Left forelimb (tissue), 1 donor: ENCODE results near the gene RPS6KA2.
"Not testable (repeated sequence)": the region's sequence is repeated elsewhere in the genome, so short reads cannot be mapped to it uniquely, and the experiment has no call there.

Experiments used
- DNase-seq: peaks from one replicate; pipeline ENCODE4 v3.0.0-alpha.2; 2018; ENCODE audit warnings: low spot score

The RPS6KA2 gene

DNA sequence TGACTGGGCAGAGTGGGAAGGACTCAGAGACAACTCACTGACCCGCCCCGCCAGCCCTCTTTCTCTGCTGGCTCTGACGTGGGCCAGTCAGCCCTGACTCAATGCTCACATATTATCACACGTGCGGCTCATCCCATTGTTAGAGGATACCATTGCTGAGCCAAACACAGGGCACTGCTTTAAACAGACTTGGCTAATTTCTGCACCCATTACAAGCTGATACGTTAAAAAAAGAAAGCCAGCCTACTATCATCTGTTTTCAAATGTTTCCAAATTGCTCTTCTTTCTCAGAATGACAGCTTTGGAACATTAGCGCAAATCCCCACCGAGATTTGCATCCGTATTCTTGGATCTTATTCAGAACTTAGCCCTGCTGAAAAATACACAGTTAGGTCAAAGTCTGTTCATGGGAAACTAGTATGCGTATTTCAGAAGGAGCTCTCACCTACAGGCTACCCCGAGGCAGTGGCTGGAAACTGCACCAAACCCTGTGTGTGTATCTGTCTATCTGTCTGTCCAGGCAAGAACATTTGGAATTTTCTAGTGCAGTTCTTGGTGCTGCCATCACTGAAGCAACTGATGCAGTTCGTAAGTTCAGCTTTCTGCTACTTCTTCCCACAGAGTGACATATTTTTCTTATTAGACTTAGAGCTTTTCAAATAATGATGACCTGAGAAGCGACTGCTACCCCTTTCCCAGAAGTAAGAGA is 73.3 kb downstream of the RPS6KA2 start:
- no peak for DNase-seq

DNA sequence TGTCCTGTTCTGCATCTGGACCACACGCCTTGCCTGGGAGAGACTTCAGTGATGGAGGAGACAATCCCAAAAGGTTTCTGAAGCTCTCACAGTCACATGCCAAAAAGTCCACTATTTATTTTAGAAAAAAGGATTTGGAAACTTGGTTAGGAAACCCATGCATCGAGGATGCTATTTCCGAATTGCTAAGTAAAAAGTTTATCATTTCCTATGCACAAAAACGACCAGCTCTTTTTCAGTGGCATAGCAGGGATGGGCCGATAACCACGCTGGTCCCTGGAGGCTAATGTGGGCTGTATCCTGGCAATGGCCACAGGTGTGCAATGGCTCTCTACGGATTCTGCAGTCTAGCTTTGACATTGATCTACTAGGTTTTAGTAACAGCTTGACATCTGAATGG is 74.5 kb downstream of the RPS6KA2 start:
- DNase-seq, result no peak

DNA sequence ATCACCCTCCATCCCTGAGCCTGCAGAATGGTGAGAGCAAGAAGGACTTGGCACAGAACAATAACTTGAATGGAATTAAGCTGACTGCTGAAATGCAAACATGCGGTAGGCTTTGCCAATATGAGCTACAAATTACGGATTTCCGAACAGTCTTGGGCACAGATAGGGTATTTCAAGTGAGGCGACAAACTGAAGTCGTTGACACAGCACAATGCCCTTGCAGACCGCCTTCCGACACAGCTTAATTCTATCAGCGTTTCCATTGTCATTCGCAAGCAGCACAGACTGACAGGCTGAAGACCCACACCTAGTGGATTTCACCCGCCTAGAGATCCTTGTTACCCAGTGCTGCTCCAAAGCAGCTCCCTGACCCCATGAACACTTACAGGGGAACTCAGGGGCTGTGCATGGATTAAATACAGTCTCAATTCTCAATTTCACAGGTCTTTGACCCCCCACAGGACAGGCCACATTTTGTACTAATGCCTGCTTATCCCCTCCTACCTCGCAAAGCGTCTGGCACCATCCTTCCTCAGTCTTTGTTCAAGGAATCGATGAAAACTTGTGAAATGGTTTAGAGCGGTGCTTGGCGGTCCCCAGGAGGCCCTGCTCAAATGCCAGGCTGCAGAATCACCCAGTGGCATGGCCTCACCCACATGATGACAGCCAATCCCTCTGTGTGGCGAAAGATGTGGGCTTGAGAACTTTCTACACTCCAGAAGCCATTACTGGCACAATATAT is 75.1 kb downstream of the RPS6KA2 start:
- no peak for DNase-seq

DNA sequence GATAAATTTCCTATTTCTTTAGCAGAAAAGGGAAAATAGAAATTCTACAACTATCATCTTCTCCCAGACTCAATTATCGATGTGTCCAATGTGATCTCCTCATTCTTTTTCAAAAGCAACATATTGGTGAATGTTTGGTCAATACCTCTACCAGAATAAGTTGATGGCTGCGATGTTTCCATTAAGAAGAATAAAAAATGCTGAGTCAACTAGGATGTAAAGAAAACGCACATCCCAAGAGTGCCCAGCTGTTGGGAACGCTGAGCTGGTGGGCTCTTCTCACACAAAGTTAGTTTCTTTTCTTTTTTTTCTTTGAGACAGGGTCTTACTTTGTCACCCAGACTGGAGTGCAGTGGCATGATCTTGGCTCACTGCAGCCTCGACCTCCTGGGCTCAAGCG is 80.4 kb downstream of the RPS6KA2 start:
- DNase-seq, result no peak

DNA sequence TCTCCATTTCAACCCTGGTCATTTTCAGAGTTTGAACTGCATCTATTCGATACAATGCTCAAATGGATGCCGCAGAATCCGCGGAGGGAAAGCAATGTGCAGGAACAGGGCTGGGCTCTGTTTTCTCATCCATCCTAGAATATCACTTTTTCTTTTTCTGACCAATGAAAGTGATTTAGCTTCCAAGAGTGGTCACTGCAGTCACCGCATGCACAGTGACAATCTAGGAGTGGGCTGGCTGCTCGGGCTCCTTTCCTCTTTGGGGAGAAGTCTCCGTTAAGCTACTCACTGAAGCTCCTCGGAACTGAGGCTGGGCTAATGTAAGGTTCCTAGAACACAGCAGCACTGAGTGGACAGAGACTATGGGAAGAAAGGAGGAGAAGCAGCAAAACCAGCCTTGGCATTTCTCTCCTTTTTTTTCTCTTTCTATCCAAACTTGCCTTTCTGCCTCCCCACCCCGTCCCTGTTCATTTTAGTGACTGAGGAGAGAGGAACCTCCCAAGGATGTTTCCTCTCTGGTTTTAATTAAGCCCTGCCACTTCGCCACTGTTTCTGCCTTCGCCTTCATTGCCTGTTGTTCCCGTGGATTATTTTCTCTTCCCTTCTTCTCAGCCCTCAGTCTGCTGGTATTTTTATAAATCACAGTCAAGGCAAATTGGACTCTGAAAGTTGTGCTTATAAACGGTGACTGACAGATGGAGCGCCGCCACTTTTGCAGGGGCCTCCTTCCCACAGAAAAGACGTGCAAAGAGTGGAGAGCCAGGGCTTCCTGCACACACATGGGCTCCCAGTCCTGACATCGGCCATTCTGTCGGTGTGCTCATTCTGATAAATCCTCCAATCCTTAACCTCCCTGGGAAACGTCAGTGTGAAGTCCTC is 81.7 kb downstream of the RPS6KA2 start:
- no peak for DNase-seq

DNA sequence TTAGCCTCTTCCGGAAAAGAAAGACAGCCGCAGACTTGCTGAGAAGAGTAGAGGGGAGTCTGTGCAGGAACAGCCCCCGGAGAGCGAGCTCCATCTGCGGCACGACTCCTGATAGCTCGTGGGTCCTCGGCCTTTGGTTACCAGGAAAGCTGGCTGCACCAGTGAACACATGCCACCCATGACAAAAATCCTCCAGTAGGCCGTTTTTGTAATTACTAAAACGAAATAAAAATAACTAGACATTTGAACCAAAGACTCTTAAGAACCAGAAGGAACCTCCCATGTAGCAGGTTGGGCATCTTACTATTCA is 82.8 kb downstream of the RPS6KA2 start:
- DNase-seq, result no peak

DNA sequence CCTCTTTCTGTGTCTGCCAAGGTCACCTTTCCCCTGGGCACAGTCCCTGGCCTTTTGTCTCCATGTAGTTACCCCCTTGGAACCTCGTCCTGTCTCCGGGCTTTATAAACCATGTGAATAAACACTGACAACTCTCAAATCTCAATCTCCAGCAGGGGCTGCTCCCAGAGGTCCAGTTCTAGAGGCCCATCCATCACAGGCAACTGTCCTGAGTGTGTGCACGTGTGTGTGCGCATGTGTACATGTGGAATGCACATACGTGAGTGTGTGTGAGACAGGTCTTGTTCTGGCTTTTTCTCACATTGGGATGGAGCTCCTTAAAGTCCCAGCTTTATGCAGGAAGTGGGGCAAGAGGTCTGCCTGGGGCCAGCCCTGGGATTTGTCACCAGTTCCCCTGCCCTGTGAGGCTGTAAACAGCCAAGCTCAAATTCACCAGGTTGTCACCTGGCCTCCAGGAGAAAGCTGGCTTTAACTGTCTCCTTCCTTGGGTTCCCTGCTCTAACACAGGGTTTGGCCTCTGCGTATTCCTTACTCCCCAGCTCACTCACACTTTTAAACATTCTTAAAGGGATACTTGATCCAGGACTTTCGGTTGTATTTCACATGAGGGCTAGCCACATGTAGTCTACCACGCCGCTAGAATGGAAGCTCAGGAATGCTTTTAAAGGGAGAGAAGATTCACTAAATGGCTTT is 83.3 kb downstream of the RPS6KA2 start:
- no peak for DNase-seq

DNA sequence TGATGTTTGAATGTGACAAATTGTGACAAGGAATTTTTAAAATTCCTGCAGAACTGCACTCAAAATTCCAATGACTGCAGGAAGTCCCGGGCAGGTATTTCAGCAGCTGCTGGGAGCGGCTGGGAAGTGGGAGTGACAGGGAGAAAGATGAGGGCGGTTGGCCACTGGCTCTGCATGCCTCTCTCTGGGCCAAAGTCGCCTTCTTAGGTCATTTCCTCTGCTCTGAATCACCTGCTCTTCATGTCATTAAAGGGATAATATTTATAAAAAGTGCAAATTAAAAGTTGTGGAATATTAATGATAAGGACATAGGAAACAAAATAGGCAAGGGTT is 84.5 kb downstream of the RPS6KA2 start:
- DNase-seq, result no peak

DNA sequence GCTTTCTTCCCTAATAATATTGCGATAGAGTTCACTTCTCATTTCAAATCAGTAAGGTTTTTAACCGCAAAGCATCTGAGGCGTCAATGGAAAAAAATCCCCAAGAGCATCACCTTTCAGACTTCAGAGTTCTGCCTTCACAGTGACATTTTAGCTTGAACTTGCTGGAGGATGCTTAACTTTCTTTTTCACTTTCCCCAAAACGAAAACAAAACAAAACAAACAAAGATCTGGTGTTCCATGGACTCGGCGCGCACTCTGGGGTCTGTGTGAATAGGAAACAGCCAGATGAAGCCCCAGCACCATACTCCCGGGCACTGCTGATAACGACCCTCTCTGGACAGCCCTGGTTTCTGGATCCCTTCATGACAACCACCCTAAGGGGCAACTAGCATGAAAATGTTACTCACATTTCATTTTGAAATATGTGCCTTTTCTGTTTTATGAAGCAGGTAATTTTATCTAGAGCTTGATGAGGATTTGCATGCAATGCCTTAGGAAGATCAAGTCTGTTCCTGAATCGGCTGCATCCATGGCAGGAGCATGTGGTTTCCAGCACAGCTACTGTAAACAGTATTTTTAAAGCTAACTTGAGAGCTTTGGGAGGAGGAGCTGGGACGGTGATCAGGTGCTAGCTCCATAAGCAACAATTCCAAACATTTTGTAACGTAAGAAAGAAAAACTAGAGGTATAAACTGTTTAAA is 85.0 kb downstream of the RPS6KA2 start:
- no peak for DNase-seq

DNA sequence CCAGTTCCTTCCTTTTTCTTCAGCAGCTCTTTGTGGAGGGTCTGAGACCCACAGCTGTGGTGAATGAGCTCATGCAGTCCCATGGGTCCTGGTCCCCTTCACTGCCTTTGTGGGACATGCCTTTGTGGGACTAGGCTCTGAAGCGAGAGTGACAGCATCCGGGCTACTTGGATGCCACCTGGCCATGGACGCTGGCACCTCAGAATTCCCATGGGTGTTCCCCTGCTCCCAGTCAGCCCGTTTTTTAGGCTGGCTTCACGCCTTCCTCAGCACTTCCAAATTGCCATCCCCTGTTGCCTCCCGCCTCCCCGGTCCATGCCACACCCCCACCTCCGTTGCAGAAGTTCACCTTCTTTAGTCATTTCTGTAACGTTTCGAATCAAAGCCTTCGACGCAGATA is 85.7 kb downstream of the RPS6KA2 start:
- no peak for DNase-seq

DNA sequence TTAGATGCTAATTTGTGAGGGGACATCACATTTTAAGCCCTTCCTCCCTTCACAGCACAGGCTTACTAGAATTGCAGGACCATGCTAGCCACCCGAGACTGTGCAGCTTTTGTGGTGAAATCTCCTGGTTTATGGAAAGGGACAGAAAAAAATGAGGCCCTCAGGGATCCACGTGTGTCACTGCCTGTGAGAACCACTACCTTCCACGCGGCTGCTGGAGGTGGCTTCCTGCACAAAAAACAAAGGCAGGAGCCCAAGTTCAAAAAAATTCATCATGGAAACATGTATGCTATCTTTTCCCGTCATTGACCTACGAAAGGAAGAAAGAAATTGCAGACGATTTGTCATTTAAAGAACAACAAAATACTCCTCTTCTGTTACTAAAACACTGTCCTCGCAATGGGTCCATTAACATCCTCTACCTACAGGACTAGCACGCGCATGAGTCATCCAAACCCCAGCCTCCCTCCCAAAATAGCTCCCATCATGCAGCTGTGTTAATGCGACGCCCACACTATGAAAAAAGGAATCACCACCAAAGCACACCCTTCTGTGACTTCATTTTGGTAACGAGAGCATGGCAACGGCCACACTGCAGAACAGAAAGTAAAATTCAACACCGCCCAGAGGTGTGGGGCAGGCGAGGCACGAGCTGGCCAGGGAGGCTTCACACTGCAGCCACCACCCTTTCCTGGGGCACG is 86.3 kb downstream of the RPS6KA2 start:
- no peak for DNase-seq

DNA sequence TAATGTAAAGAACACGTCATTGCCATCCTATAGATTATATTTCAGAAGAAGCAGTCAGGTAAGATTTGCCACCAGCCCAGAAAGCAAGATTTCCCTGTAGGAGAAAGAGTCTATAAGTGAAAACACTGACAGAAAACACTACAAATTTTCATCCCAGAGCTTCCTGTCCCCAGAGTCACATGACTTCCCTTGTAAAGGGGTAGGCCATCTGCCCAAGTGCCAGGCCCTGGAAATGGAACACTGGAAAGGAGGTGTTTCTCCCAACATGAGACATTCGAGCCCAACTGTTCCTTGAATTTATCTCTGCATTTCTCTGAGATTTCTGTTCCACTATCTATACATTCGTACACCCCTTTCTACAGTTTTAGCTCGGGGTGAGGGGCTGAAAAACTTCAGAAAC is 87.5 kb downstream of the RPS6KA2 start:
- no peak for DNase-seq

DNA sequence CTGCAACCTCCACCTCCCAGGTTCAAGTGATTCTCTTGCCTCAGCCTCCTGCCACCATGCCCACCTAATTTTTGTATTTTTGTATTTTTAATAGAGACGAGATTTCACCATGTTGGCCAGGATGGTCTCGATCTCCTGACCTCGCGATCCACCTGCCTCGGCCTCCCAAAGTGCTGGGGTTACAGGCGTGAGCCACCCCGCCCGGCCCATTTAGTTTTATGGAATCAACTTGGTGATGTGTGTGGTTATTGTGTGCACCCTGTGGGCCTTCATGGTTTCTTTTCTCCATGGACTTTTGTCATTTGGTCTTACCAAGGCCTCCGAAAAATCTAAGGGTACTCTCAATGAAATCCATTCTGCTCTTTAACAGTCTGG is 88.1 kb downstream of the RPS6KA2 start:
- DNase-seq, result not testable (repeated sequence)

DNA sequence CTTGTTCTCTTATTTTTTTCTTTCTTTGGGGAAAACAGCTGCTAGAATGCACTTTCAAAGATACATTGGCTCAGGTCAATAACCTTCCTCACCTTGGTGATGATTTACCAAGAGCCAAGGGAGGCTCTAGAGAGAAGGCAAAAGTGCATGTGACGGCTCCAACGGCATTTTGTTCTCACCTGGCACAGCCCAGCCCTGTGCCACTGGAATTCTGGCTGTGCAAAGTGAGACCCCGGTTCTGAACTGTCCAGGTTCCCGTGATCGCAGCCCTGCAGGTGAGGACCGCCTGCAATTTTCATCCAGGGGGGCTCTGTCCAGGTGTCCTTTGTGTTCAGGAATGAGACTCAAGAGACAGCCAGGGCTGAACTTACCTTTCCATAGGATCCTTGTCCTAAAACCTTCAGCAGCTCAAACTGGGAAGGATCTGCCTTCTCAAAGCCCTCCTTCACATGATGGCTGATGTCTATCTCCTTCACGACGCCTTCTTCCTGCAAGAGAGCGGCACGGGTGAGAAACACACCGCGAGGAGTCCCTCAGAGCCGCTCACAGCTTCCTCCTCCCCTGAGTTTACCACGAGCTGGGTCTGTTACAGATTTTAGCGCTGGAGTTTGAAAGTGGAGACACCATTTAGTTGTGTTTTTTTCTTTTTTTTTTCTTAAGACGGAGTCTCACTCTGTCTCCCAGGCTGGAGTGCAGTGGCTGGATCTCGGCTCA is 88.6 kb downstream of the RPS6KA2 start:
- no peak for DNase-seq

DNA sequence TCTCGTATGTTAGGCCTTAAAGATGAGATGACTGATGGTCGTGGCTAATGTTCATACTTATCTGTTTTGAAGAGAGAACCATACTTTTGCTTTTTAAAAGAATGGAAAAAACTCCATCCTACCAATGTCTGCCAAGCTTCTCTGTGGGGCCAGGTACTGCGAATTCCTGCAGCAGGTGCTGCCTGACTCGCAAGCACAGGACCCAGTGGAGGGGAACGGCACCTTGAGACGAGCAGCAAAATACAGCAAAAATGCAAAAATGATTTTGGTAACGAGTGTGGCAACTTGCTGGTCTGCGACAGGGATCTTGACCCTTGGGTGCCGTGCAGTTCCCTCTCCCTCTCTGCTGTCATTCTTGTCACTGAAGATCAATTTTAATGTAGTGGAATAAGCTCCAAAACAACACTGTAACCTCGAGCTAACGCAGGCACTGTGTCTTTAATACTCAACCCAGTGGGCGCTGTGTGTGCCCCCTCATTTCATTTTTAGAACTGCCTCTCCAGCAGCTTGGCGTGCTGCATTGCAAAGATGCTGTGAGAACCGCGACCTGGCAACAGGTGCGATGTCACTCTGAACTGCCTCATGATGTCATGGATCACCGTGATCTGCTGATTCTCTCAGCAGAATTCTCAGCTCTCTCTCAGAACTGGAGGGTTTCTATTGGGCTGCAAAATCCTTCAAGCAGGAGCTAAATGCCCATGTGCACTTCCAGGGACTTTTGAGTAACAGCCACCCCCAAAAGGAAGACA is 92.2 kb downstream of the RPS6KA2 start:
- DNase-seq, result no peak

DNA sequence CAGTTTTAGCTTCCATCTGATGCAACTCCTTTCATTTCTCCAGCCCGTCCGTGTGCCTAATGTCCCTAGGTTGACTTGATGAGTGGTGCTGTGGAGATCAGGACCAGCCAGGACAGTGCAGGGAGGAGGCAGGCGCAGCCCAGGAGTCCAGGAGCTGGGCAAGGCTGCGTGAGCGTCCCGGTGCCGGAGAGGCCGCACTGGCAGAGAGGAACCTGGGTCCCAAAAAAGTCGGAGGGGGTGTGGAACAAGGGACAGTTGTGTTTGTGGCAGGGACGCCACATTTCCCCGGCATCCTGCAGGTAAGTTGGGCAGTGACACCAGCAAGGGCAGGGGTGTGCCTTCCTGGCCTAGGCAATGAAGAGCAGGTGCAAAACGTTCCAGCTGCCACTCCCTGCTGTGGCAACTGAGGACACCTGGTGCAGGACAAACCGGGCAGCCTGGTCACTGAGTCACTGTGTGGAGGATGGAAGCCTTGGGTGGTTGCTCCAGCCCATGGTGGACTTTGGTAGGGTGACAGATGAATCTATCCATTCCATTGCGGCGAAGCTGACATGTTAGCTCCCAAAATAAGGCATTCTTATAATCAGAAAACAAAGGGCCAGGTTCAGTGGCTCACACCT is 93.7 kb downstream of the RPS6KA2 start:
- DNase-seq, result no peak

DNA sequence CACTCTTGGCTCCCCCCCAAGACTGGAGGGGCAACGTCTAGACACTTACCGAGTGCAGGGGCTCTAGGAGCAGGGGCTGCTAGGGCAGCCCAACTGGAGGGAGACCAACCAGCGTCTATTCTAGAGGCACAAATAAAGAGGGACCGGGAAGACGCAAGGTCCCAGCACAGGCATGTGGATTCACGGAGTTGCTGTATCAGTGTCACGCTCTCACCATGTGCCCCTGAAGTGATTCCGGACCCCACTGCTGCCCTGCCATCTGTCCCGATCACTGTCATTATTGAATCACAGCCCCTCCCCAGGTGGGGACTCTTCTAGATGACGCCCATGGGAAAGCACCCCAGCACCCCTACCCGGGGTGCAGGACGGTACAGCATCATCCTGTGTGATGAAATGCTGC is 94.7 kb downstream of the RPS6KA2 start:
- no peak for DNase-seq

DNA sequence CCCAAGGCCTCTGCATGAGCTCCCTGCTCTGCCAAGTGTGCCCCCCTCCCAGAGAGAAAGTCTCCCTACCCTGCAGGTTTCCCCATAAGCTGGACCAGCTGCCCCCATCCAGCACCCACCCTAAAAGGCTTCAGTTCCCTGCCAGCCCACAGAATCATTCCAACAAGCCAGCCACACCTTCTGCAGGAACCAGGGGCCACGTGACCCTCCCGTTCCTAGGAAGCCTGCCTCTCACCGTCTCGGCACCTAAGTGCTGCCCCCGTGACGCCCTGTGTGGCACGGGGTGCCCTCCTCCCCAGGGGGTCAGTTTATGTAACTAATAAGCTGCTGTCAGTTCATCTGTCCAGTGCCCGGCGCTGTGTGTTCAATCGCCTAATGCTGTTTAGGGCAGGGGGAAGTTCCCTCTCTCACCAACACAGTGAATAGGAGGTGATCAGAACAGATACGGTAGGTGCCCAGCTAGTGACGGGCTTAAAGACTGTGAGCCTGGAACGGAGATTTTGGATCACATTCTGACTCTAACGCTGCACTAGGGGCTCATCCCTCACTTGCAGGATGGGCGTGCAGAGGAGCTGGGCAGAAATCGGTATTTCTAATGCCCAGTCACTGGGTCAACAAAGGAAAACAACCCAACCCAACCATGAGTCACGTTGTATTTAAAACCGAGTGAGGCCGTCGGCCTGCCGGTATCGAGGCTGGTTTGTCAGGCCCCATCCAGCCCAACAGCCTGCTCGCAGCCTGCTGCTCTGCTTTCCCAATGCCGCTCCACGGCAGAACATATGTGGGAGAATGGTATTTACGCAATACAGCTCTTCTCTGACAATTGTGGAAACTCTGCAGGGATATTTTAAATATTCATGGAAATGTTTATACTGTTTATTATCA is 96.6 kb downstream of the RPS6KA2 start:
- DNase-seq, result no peak
